Parathyroid adenoma (tissue), 2 donors: ENCODE data around the gene KLC3.

Experiments
- H2AFZ ChIP-seq: fragments of 300-600 bp; sonication (generic); one replicate; pipeline ENCODE4 v1.7.0; 2017; ENCODE audit warnings: antibody characterized with exemption, mild to moderate bottlenecking
- H3K27ac ChIP-seq: fragments of 300-600 bp; sonication (generic); one replicate; pipeline ENCODE4 v1.7.0; 2017
- H3K27me3 ChIP-seq: fragments of 300-600 bp; sonication (generic); one replicate; pipeline ENCODE4 v1.7.0; 2017; ENCODE audit warnings: low read length; ENCODE audit not compliant: control insufficient read depth, insufficient read depth
- H3K36me3 ChIP-seq: fragments of 300-600 bp; sonication (generic); one replicate; pipeline ENCODE4 v1.7.0; 2017; ENCODE audit warnings: low read length; ENCODE audit not compliant: control insufficient read depth, insufficient read depth
- H3K4me1 ChIP-seq: fragments of 300-600 bp; sonication (generic); one replicate; pipeline ENCODE4 v1.7.0; 2017; ENCODE audit warnings: control low read depth
- H3K4me2 ChIP-seq: fragments of 300-600 bp; sonication (generic); one replicate; pipeline ENCODE4 v1.7.0; 2017; ENCODE audit warnings: low read length
- H3K4me3 ChIP-seq: fragments of 300-600 bp; sonication (generic); one replicate; pipeline ENCODE4 v1.7.0; 2017; ENCODE audit warnings: low read depth, low read length
- H3K79me2 ChIP-seq: fragments of 300-600 bp; sonication (generic); one replicate; pipeline ENCODE4 v1.7.0; 2017; ENCODE audit warnings: control low read depth
- H3K9ac ChIP-seq: fragments of 300-600 bp; sonication (generic); one replicate; pipeline ENCODE4 v1.7.0; 2017; ENCODE audit warnings: mild to moderate bottlenecking
- H3K9me3 ChIP-seq: fragments of 300-600 bp; sonication (generic); one replicate; pipeline ENCODE4 v1.7.0; 2017; ENCODE audit warnings: low read length; ENCODE audit not compliant: control insufficient read depth
- TF ChIP-seq, protein P1 (sequence below): fragments of 300-600 bp; sonication (generic); IDR thresholded peaks from one replicate; pipeline ENCODE4 v1.7.0; 2017; ENCODE audit warnings: antibody characterized with exemption, mild to moderate bottlenecking
- donor health status: primary hyperparathyroidism.

KLC3 gene

DNA sequence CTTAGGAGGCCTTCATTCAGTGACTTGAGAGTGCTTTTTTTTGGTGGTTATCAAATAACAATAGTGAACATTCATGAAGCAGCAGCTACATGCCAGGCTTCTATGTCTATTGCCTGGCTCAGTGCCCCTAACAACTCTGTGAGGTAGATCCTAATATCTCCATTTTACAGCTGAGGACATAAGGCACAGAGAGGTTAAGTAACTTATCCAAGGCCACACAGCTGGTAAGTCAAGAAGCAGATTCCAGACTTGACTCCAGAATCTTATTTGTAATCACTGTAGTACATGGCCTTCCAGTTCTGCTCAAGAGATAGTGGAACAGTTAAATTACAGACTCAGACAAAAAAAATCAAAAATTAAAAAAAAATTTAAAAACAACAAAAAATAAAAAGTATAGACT is 44.7 kb upstream of the KLC3 start:
- H3K36me3 ChIP-seq, result no peaks in the 10 kb centered on the region
- H2AFZ ChIP-seq, result no peak overlapping the region
- no peak overlapping the region for H3K4me3 ChIP-seq
- H3K4me2 ChIP-seq, result no peak overlapping the region
- H3K9me3 ChIP-seq, result no peaks in the 10 kb centered on the region
- H3K4me1 ChIP-seq, result no peaks in the 10 kb centered on the region
- H3K27ac ChIP-seq, result no peak overlapping the region
- TF ChIP-seq, protein P1, sequence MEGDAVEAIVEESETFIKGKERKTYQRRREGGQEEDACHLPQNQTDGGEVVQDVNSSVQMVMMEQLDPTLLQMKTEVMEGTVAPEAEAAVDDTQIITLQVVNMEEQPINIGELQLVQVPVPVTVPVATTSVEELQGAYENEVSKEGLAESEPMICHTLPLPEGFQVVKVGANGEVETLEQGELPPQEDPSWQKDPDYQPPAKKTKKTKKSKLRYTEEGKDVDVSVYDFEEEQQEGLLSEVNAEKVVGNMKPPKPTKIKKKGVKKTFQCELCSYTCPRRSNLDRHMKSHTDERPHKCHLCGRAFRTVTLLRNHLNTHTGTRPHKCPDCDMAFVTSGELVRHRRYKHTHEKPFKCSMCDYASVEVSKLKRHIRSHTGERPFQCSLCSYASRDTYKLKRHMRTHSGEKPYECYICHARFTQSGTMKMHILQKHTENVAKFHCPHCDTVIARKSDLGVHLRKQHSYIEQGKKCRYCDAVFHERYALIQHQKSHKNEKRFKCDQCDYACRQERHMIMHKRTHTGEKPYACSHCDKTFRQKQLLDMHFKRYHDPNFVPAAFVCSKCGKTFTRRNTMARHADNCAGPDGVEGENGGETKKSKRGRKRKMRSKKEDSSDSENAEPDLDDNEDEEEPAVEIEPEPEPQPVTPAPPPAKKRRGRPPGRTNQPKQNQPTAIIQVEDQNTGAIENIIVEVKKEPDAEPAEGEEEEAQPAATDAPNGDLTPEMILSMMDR, result no peak
- H3K27me3 ChIP-seq, result no peaks in the 10 kb centered on the region
- H3K79me2 ChIP-seq, result no peaks in the 10 kb centered on the region
- no peak overlapping the region for H3K9ac ChIP-seq

DNA sequence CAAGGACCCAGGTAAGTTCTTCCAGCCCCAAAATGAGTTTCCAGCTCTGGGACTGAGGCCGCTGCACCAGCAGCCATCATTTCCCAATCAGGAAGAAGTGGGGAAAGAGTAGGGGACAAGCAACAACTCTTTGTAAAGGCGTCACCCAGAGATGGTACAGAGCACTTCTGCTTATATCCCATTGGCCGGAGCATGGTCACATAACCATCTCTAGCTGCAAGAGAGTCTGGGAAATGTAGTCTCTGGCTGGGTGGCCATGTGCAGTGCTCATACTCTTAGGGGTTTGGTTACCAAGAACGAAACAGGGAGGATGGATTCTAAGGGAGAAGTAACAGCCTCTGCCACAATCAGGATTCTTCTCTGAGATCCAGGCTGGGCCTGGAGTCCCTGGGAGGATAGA is 44.2 kb upstream of the KLC3 start:
- H3K4me3 ChIP-seq, result no peak overlapping the region
- H3K9me3 ChIP-seq, result no peaks in the 10 kb centered on the region
- H3K27ac ChIP-seq, result no peak overlapping the region
- H3K9ac ChIP-seq, result no peak overlapping the region
- no peaks in the 10 kb centered on the region for H3K27me3 ChIP-seq
- TF ChIP-seq, protein P1, result no peak
- no peaks in the 10 kb centered on the region for H3K79me2 ChIP-seq
- no peaks in the 10 kb centered on the region for H3K36me3 ChIP-seq
- no peak overlapping the region for H2AFZ ChIP-seq
- no peaks in the 10 kb centered on the region for H3K4me1 ChIP-seq
- H3K4me2 ChIP-seq, result no peak overlapping the region

DNA sequence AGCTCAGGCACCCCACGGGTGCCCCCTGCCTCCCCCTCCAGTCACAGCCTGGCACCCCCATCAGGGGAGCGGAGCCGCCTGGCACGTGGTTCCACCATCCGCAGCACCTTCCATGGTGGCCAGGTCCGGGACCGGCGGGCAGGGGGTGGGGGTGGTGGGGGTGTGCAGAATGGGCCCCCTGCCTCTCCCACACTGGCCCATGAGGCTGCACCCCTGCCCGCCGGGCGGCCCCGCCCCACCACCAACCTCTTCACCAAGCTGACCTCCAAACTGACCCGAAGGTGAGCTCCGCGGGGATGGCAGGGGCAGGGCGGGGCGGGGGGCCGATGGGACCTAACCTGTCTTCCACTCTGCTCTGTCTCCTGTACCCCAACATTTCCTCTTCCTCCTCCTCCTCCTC is 42.9 kb upstream of the KLC3 start:
- no peak overlapping the region for H3K4me3 ChIP-seq
- H3K9me3 ChIP-seq, result no peaks in the 10 kb centered on the region
- no peak overlapping the region for H3K4me2 ChIP-seq
- TF ChIP-seq, protein P1, result no peak
- no peak overlapping the region for H3K27ac ChIP-seq
- H3K9ac ChIP-seq, result no peak overlapping the region
- no peaks in the 10 kb centered on the region for H3K79me2 ChIP-seq
- no peaks in the 10 kb centered on the region for H3K27me3 ChIP-seq
- H3K4me1 ChIP-seq, result no peaks in the 10 kb centered on the region
- H3K36me3 ChIP-seq, result no peaks in the 10 kb centered on the region
- H2AFZ ChIP-seq, result no peak overlapping the region

DNA sequence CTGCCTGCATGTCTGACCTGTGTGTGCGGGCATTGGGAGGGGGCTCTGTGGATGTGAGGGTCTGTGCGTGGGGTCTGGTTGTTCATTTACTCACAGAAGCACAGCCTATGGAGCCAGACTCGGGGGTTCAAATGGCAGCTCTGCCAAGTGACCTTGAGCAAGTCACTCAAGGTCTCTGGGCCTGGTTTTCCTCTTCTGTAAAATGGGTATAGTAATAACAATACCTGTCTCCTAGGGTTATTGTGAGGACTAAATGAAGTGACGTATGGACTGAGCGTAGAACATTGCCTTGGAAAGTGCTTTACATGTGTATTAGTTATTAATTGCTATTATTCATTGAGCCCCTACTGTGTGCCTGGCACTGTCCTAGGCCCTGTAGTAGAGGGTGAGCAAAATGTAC is 42.3 kb upstream of the KLC3 start:
- no peaks in the 10 kb centered on the region for H3K79me2 ChIP-seq
- no peaks in the 10 kb centered on the region for H3K27me3 ChIP-seq
- no peaks in the 10 kb centered on the region for H3K9me3 ChIP-seq
- H3K4me1 ChIP-seq, result no peaks in the 10 kb centered on the region
- H3K4me3 ChIP-seq, result no peak overlapping the region
- H3K27ac ChIP-seq, result no peak overlapping the region
- H2AFZ ChIP-seq, result no peak overlapping the region
- H3K36me3 ChIP-seq, result no peaks in the 10 kb centered on the region
- no peak overlapping the region for H3K4me2 ChIP-seq
- TF ChIP-seq, protein P1, result no peak
- H3K9ac ChIP-seq, result no peak overlapping the region

DNA sequence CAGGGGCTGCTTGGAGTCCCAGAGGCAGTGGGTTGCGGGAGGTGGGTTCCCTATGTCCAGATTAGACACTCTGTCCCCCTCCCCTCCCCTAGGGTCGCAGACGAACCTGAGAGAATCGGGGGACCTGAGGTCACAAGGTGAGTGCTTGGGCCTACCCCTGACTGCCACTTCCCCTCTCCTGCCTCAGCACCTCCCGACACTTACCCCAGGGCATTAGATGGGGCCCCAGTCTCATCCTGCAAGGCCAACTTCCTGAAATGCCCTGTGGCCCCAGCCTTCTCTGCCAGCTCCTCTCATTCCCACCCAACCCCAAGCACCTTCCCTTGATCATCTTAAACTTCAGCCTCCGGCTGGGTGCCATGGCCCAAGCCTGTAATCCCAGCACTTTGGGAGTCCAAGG is 40.8 kb upstream of the KLC3 start:
- Histone ChIP-seq H2AFZ (no peak overlapping the region), H3K9me3 (no peaks in the 10 kb centered on the region), H3K4me1 (no peaks in the 10 kb centered on the region), H3K79me2 (no peaks in the 10 kb centered on the region), H3K9ac (no peak overlapping the region), H3K27me3 (no peaks in the 10 kb centered on the region), H3K4me3 (no peak overlapping the region), H3K4me2 (no peak overlapping the region), H3K27ac (no peak overlapping the region), H3K36me3 (no peaks in the 10 kb centered on the region)
- TF ChIP-seq, protein P1, result no peak
